Smooth muscle cell of the brain vasculature (primary cell): ENCODE measurements around the gene TNRC6C.
"Not testable (repeated sequence)": the region's sequence is repeated elsewhere in the genome, so short reads cannot be mapped to it uniquely, and the experiment has no call there.

ENCODE experiments used
- DNase-seq: peaks from one replicate; pipeline ENCODE4 v3.0.0-alpha.2; 2012; ENCODE audit warnings: low read depth, low spot score

TNRC6C gene

GRCh38 chr17:78042542-78042941 lies 84.0 kb downstream of the TNRC6C start:
- no peak for DNase-seq

GRCh38 chr17:78043031-78043430 lies 84.5 kb downstream of the TNRC6C start:
- DNase-seq: no peak

DNA sequence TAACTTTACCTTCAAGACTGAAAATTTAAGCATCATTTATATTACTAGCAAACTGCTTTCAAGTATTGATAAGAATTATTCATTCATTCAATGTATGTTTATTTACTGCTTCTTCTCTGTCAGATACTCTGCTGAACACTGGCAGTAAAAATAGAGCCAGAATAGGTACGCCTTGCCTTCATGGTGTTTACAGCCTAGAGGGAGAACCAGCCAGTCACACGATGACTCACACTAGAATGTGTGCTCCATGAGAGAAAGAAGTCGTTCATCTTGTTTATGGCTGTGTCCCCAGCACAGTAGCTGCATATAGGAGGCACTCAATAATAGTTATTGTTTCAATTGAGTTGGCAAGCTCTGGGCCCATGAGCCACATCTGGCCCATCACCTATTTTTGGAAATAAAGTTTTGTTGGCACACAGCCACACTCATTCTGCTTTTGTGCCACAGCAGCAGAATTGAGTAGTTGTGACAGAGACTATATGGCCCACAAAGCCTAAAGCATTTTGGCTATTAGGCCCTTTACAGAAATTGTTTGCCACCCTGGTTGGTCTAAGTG lies 85.9 kb downstream of the TNRC6C start:
- DNase-seq: no peak

DNA sequence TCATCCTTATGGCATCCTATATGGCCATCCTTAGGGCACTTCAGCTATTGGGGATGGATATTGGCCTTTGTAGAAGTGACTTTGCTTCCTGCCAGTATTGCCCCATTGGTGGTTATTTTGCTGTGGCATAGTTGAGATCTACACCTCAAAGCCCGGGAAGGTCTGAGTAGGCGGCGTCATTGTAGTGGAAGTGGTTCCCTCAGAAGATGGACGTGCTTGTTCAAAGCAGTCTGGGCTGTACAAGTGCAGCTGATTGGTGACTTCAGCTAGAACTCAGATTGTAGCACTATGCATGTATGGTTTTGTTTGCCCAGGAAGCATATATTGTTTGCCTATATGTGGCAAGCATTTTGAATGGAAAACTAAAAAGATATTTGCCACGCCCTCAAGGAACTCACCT lies 86.8 kb downstream of the TNRC6C start:
- no peak for DNase-seq

DNA sequence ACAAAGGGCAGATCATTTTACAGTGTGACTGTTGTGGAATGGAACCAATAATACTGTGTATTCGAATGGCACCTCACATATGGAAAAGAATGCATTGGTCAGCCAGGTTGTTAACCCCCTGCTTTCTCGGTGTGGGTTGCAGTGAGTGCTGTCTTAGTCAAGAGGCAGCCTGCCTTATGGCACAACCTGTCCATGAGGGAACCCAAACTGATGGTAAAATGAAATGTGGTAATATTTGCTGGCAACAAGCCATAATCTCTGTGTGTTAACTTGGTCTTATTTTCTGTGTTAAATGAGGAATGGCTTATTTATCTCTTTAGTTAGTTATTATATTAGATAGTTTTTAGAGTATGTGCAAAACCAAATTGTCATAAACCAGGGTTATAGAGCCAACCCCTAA lies 88.4 kb downstream of the TNRC6C start:
- no peak for DNase-seq

- DNase-seq: no peak
These were observed 90.1 kb downstream of the TNRC6C start for GRCh38 chr17:78048346-78049292.

DNA sequence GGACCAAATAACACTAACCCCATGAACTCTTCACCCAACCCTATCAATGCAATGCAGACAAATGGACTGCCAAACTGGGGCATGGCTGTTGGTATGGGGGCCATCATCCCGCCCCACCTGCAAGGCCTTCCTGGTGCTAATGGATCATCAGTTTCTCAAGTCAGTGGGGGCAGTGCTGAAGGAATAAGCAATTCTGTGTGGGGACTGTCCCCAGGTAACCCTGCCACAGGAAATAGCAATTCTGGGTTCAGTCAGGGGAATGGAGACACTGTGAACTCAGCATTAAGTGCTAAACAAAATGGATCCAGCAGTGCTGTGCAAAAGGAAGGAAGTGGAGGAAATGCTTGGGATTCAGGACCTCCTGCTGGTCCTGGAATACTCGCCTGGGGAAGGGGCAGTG lies 91.1 kb downstream of the TNRC6C start:
- no peak for DNase-seq

- DNase-seq: no peak
These were observed 92.9 kb downstream of the TNRC6C start for GRCh38 chr17:78051186-78051972.

GRCh38 chr17:78053777-78054468 lies 95.4 kb downstream of the TNRC6C start:
- no peak for DNase-seq

GRCh38 chr17:78057113-78057740 lies 98.7 kb downstream of the TNRC6C start:
- no peak for DNase-seq

- DNase-seq: no peak
These were observed 99.5 kb downstream of the TNRC6C start for GRCh38 chr17:78058001-78058400.

- DNase-seq: no peak
These were observed 100.1 kb downstream of the TNRC6C start for GRCh38 chr17:78058581-78058980.

DNA sequence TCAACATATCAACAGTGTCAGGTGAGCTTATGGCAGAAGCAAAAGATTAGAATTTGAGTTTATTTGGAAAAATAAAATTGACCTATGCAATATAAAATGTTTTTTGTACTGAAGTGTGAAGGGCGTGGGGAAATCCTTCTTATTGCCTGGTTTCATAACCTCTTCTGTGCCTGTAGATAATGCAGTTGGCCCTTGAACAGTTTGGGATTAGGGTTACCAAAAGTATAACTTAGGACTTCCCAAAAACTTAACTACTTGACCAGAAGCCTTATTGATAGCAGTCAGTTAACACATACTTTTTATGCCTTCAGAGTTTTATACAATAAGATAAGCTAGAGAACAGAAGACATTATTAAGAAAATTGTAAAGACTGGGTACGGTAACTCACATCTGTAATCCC lies 104.1 kb downstream of the TNRC6C start:
- DNase-seq: no peak

- no peak for DNase-seq
These were observed 105.0 kb downstream of the TNRC6C start for GRCh38 chr17:78063489-78063888.

GRCh38 chr17:78064708-78065107 lies 106.2 kb downstream of the TNRC6C start:
- DNase-seq: no peak

GRCh38 chr17:78066976-78067375 lies 108.5 kb downstream of the TNRC6C start:
- not testable (repeated sequence) for DNase-seq

DNA sequence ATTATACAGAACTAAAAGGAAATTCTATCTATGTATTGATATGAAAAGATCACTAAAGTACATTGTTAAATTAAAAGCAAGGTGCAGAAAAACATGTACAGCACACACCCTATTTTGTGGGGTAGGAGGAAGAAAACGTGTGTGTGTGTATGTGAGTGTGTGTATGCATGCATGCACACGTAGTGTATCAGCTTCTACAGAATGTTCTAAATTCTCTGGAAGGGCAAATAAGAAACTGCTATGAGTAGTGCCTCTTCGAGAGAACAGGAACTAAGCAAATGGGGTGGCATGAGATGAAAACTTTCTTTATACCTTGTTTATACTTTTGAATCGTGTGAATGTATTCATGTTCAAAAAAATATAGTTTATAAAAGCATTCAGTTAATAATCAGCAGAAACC lies 111.2 kb downstream of the TNRC6C start:
- DNase-seq: no peak

GRCh38 chr17:78072961-78073360 lies 114.5 kb downstream of the TNRC6C start:
- no peak for DNase-seq

GRCh38 chr17:78075011-78075410 lies 116.5 kb downstream of the TNRC6C start:
- DNase-seq: no peak

DNA sequence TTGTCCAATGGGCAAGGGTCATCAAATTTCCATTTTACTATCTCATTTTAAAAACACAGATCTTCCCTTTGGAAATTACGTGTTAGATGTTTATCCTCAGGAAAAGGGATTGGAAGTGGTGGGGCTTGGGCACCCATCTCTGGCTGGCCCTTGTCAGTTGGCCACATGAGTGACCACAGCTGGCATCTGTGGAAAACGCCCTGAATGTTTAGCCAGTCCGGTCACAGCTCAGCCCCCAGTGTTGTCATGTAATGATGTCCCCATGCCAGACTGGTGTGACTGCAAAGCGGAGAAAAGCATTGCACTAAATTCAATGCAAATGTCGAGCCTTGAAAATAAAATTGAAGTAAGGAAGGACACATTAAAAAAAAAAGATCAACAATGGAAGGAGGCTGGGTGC lies 117.0 kb downstream of the TNRC6C start:
- DNase-seq: no peak

DNA sequence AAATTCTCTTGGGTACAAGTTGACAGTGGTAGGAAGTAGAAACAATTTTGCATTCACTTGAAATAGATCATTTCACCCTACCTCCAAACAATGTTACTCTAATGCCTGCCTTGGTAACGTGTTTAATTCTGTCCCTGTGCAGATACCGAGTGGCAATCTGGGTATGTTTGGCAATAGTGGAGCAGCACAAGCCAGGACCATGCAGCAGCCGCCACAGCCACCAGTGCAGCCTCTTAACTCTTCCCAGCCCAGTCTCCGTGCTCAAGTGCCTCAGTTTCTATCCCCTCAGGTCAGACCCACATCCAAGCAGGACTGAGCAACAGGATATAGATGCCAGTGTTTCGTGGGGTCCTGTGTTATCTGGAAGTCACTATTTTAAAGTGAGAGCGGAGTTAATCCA lies 120.8 kb downstream of the TNRC6C start:
- DNase-seq: no peak
